NCI-H2171 (cell line): ENCODE results near the gene CFH.
"Not testable (repeated sequence)": the region's sequence is repeated elsewhere in the genome, so short reads cannot be mapped to it uniquely, and the experiment has no call there.

Experiments
- DNase-seq: peaks from one replicate; lab custom pipeline; 2025; lab: John Stamatoyannopoulos, UW

CFH gene

DNA sequence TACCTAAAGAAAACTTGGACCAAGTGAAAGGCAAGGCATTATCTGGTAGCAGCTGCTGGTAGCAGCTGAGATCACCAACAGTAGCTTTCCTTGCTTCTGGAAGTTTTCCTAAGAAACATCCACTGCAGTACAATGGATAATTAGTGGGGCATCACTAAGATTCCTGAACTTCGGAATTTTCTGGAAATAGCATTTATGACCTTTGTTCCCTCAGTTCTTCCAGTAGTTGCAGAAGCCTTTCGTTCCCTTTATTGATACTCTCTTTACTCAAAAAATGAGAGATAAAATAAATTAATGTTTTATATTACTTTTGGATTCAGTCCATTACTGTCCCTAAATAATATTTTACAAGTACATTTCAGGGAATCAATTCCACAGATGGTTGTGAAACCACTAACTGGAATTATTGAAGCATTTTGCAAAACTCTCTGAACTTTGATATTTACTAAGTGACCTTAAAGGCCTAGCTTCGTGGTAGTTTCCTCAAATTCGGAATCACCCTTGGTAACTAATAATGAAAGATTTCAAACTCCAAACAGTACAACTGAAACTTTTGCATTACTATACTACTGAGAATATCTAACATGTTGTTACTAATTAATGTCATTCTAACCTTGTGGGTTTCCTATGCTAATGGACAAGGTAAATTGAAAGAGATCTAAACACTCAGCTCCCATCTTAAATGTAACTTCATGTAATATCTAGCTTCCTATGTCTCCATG lies 113.3 kb downstream of the CFH start:
- not testable (repeated sequence) for DNase-seq

DNA sequence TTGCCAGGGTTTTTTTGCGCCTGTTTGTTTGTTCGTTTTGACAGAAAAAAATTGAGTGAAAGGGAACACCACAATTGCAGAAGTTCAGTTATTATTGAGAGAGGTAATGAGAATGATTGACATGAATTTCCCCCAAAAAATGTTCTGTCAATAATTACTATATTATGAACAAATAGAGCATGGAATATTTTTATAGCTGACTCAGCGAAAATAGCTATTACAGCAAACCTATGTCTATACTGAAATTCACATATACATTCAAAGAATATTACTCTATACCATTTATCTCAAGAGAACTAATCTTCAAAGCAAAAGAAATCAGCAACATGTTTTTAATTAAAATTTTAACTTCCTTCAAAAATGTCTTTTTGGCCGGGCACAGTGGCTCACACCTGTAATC lies 118.0 kb downstream of the CFH start:
- DNase-seq, result not testable (repeated sequence)

DNA sequence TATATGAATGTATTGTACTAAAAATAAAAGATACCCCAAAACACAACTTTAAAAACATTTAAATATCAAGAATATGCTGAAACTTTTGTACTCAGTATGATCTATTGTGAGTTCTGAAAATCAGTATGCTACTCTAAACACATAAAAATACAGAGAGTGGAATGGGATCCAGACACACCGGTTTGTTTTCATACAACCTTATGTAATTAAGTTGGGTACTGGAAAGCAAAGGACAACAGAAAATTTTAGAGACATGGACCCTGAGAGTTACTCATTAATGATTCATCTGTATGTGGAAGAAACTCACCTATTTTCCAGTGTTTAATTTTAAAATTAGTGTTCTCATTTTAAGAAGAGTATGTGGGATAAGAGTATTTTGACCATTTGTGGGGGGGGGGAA lies 121.9 kb downstream of the CFH start:
- DNase-seq, result no peak

DNA sequence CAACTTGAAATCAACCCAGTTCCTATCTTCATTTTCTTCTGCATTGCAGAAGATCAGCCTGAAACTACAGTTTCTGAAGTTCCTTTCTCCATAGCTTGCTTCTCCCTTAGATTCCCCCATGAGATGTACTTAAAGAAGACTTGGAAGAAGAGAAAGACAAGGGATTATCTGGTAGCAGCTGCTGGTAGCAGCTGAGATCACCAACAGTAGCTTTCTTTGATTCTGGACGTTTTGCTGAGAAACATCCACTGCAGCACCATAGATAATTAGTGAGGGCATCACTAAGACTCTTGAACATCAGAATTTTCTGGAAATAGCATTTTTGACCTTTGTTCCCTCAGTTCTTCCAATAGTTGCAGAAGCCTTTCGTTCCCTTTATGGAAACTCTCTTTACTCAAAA lies 122.3 kb downstream of the CFH start:
- no peak for DNase-seq

DNA sequence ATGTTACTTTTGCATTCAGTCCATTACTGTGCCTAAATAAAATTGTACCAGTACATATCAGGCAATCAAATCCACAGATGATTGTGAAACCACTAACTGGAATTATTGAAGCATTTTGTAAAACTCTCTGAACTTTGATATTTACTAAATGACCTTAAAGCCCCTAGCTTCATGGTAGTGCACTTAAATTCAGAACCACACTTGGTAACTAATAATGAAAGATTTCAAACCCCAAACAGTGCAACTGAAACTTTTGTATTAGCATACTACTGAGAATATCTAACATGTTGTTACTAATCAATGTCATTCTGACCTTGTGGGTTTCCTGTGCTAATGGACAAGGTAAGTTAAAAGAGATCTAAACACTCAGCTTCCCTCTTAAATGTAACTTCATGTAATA lies 122.8 kb downstream of the CFH start, which contains the start of gene CFHR3:
CFHR3 (plus strand) TSS at position 238 of the 400 bp plus-strand sequence; CDS start at position 285, 47 bp downstream.
- DNase-seq, result no peak

DNA sequence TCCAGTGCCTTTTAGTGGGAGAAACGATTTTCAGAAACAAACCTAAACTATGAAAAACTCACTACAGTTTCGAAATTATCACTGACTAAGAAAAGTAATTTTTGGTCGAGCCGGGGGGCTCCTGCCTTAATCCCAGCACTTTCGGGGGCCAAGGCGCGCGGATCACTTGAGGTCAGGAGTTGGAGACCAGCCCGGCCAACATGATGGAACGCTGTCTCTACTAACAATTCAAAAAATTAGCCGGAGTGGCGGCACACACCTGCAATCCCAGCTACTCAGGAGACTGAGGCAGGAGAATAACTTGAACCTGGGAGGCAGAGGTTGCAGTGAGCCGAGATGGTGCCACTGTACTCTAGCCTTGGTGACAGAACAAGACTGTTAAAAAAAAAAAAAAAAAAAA lies 125.8 kb downstream of the CFH start:
- no peak for DNase-seq

DNA sequence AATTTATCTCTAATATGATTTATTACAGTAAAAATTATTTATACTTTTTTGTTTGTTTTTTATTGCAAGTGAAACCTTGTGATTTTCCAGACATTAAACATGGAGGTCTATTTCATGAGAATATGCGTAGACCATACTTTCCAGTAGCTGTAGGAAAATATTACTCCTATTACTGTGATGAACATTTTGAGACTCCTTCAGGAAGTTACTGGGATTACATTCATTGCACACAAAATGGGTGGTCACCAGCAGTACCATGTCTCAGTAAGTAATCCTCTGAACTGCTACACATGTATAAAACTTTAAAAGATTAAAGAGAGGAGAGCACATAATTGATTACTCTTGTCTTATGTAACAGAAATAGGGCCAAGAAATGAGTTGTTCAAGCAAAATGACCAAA lies 127.2 kb downstream of the CFH start:
- no peak for DNase-seq

DNA sequence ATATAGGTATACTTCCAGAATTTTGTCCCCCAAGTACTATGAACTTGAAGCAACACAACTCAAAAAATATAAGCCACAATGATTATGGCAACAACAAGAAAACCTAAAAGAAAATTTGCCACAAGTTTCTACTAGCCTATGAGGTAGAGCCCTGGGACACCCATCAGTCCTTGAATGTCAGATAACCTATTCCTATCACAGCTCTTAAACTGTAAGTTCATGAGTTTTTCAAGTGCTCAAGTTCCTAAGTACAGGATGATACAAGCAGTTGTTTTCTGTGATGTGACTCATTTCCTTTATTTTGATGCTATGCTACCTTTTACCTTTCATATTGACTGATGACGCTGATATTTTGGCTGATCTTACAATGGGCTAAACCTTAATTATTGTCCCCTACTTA lies 139.4 kb downstream of the CFH start:
- DNase-seq, result not testable (repeated sequence)

DNA sequence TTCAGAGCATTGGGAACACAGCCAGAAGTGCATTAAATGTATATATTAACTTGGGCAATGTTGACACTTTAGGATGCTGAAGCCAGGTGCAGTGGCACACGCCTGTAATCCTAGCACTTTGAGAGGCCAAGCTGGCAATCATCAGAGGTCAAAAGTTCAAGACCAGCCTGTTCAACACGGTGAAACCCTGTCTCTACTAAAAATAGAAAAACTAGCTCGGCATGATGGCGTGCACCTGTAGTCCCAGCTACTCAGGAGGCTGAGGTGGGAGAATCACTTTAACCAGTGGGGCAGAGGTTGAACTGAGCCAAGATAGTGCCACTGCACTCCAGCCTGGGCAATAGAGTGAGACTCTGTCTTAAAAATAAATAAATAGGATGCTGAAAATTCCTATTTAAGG lies 142.3 kb downstream of the CFH start:
- DNase-seq, result not testable (repeated sequence)
